Measurements from ENCODE around the gene HCFC1R1.
"Not testable (repeated sequence)": the region's sequence is repeated elsewhere in the genome, so short reads cannot be mapped to it uniquely, and the experiment has no call there.

Gene HCFC1R1, protein sequence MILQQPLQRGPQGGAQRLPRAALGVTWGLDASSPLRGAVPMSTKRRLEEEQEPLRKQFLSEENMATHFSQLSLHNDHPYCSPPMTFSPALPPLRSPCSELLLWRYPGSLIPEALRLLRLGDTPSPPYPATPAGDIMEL
- total RNA-seq = 12.8 to 13.0 reads per million in 2 experiments

DNA sequence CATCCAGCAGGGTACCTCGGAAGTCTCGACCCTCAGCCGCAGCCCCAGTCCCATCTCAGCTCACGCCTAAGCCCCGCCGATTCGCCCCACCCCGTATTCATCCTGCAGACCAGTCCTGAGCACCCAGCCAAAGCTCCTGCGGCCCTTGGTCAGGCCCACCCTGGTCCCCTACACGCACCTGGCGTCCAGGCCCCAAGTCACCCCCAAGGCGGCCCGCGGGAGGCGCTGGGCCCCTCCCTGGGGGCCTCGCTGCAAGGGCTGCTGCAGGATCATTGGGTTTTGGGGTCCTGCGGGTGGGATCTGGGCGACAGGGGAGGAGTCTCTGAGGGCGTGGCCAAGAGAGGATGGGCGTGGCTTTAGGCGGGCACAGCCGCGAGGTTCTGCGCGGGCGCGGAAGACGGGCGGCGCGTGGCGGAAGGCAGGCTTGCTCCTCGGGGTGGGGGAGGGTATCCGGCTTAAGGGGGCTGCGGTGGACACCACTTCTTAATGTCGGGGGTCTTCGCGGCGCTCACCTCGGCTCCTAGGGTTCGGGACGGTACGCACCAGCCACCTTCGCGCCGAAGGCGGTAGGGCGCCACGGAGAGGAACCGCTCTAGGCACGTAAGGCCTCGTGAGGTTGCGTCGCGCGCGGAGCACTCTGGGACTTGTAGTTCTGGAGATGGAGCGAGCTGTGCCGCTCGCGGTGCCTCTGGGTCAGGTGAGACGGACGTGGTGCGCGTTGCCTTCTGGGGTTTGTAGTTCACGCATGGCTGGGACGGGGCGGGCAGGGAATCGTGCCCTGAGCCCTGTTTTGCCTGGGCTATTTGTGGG lies at the start of gene HCFC1R1, which contains the start of gene THOC6:
HCFC1R1 (minus strand) TSS at position 274 of the 810 bp plus-strand sequence; CDS start at position 273, 1 bp downstream.
THOC6 (plus strand) TSS at position 367 of the 810 bp plus-strand sequence; CDS start at position 659, 292 bp downstream.
- DNase-seq (ENCODE audit: low read depth) = peak; percentile 94

DNA sequence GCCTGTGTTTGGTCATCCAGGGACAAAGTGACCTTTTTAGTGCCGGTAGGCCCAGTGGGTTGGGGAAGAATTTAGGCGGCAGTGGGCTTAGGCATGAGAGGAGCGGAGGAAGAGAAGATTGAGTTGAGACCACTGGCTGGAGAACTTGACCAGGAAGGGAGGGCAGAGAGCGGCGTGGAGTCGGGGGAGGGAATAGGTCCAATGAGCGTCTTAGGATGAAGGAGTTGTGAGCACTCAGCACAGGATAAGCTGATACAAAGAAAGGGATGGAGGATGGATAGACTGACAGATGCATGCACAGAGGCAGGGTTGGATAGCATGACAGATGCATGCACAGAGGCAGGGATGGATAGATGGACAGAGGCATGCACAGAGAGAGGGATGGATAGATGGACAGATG lies 49.7 kb upstream of the HCFC1R1 start:
- no peak for DNase-seq (ENCODE audit: low read depth)

DNA sequence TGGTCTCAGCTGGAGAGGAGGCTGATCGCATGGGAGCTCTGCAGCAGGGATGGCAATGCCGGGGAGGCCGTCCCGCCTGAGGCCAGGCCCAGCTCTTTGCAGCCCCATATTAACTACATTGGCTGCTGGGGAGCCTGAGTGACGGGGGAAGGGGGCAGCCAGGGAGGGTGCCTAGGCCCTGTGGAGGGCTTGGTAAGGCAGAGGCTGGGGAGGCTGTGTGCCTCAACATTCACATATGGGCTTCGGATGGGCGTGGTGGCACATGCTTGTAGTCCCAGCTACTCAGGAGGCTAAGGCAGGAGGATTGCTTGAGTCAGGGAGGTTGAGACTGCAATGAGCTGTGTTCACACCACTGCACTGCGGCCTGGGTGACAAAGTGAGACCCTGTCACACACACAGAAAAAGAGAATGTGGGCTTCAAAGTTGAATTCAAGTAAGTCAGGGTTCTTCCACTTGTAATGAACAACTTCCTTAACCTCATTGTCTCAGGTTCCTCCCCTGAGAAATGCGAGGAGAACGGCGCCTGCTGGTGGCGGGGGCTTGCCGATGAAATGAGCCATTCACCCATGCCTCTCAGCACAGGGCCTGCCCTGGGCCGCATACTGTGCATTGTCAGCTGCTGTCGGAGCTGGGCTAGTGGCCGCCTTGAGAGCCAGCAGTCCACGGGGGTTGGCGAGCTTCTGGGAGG lies 49.0 kb upstream of the HCFC1R1 start:
- DNase-seq (ENCODE audit: low read depth) = not testable (repeated sequence)

GRCh38 chr16:3072148-3072547 lies 48.4 kb upstream of the HCFC1R1 start:
- DNase-seq (ENCODE audit: low read depth) = not testable (repeated sequence)

GRCh38 chr16:3071655-3072054 lies 47.9 kb upstream of the HCFC1R1 start:
- no peak for DNase-seq (ENCODE audit: low read depth)

DNA sequence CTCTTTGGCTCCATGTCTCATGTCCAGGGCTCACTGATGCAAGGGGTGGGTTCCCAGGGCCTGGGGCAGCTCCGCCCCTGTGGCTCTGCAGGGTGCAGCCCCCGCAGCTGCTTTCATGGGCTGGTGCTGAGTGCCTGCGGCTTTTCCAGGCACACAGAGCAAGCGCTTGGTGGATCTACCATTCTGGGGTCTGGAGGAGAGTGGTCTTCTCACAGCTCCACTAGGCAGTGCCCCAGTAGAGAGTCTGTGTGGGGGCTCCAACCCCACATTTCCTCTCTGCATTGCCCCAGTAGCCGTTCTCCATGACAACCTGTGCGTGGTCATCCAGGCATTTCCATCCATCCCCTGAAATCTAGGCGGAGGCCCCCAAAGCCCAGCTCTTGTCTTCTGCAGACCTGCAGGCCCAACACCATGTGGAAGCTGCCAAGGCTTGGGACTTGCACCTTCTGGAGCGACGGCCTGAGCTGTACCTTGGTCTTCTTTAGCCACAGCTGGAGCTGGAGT lies 46.9 kb upstream of the HCFC1R1 start:
- DNase-seq (ENCODE audit: low read depth) = no peak

GRCh38 chr16:3069146-3069545 lies 45.4 kb upstream of the HCFC1R1 start:
- not testable (repeated sequence) for DNase-seq (ENCODE audit: low read depth)

DNA sequence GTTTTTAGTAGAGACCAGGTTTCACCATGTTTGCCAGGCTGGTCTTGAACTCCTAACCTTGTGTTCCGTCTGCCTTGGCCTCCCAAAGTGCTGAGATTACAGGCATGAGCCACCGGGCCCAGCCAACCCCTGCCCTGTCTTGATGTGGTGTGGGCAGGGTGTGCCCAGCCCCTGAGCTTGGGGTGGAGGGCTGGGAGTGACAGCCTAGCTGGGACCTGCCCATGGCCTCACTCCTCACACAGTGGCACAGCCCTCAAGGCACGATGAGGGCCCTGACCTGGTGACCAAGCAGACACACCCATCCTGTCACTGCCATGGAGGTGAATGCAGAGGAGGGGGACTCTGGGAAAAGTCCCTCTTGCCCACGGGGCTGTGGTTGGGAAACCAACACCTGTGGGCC lies 44.7 kb upstream of the HCFC1R1 start:
- DNase-seq (ENCODE audit: low read depth) = no peak

DNA sequence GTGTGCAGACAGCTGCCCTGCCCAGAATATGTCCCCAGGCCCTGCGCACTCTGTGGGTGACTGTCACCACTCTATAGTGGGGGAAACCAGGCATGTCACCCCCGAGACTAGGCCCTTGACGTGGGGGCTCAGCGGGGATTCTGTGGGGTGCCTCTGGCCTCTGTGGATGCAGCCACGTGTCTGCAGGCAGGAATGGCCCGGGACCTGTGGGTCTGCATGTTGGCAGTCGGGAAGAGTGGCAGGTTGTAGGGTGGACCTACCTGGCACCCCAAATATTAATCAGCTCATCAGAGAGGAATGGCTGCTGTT lies 42.7 kb upstream of the HCFC1R1 start:
- no peak for DNase-seq (ENCODE audit: low read depth)

- no peak for DNase-seq (ENCODE audit: low read depth)
Observed at GRCh38 chr16:3065742-3066439, 42.1 kb upstream of the HCFC1R1 start.

DNA sequence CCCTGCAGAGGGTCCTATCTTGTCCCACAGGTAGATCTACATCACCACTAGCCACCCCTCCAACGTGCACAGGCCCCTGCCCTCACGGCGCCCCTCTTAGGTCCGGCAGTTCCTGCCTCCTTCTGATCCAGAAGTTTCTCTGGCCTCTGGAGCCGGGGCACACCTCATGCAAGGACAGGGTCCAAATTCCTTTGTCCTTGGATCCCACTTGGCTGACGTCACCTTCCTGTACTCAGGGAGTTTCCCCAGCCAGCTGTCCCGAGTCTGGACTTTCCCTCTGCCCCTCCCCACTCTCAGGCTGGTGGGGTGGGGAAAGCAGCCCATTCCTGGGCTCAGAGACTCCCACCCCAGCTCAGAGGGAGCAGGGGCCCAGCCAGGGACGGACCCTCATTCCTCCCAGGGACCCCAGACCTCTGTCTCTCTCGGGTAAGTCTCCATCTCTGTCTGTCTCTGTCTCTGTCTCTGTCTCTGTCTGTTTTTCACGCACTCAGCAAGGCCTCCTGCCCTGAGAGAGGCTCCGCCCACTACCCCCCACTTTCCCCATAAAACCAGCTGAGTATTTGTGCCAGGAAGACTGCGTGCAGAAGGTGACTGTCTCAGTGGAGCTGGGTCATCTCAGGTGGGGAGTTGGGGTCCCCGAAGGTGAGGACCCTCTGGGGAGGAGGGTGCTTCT lies 41.5 kb upstream of the HCFC1R1 start, which contains the start of gene IL32:
IL32 (plus strand) TSS at position 572 of the 673 bp plus-strand sequence. CDS start 172 bp downstream, outside the sequence.
- DNase-seq (ENCODE audit: low read depth) = peak; percentile 49

GRCh38 chr16:3063625-3064386 lies 40.1 kb upstream of the HCFC1R1 start:
- DNase-seq (ENCODE audit: low read depth) = no peak

DNA sequence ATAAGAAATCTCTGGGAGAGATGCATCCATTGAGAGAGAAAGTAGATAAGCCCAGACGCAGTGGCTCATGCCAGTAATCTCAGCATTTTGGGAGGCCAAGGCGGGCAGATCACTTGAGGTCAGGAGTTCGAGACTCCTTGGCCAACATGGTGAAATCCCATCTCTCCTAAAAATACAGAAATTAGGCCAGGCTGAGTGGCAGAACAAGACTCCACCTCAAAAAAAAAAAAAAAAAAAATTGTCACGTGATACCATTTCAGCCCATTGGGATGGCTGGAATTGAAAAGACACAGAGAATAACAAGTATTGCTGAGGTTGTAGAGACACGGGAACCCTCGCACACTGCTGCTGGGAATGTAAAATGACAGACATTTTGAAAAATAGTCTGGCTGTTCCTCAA lies 38.8 kb upstream of the HCFC1R1 start:
- no peak for DNase-seq (ENCODE audit: low read depth)

GRCh38 chr16:3060339-3061127 lies 36.8 kb upstream of the HCFC1R1 start:
- no peak for DNase-seq (ENCODE audit: low read depth)

DNA sequence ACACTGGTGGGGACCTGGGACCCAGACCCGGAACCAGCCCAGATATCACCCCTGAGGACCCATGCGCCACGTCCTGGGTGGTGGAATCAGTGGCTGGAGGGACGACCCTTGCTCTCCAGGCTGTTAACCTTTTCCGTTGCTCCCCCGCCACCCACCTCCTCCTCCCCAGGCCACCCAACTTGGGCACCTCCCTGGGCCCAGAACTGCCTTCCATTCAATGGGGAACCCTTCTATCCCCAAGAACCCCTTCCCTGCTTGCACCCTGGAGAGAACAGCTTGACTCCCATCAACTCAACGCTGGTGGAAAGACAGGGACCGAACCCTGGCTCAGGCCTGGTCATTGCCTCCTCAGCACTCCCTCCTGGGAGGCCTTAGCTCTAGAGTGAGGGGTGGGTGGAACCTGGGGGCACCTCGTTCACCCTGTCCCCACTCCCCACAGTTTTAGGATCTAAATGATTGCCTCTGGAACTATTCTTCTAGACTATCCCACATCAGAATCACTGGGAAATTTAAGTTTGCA lies 36.0 kb upstream of the HCFC1R1 start:
- no peak for DNase-seq (ENCODE audit: low read depth)

GRCh38 chr16:3059041-3059722 lies 35.4 kb upstream of the HCFC1R1 start:
- DNase-seq (ENCODE audit: low read depth) = peak; percentile 76

DNA sequence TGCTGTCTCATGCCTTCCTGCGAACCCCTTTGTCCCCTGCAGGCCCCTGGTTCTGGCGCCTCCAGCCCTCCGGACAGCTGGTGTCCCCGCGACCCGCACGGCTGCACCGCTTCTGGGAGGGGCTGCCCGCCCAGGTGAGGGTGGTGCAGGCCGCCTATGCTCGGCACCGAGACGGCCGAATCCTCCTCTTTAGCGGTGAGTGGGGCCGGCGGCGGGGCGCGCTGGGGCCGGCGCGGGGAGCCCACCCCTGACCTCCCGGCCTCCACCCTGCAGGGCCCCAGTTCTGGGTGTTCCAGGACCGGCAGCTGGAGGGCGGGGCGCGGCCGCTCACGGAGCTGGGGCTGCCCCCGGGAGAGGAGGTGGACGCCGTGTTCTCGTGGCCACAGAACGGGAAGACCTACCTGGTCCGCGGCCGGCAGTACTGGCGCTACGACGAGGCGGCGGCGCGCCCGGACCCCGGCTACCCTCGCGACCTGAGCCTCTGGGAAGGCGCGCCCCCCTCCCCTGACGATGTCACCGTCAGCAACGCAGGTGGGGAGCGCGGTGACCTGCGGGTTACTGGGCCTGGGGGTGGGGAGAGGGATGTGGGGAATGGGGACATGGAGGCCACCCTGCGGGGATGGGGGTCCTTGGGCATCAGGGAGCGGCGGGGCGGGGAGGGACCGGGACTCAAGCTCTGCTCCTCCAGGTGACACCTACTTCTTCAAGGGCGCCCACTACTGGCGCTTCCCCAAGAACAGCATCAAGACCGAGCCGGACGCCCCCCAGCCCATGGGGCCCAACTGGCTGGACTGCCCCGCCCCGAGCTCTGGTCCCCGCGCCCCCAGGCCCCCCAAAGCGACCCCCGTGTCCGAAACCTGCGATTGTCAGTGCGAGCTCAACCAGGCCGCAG lies 34.6 kb upstream of the HCFC1R1 start:
- no peak for DNase-seq (ENCODE audit: low read depth)
